OCI-LY1 (cell line): ENCODE measurements around the gene PM20D1.

ENCODE experiments used
- CTCF ChIP-seq: fragments of 200-600 bp; sonication (generic), shearing (Covaris generic); IDR thresholded peaks from 2 replicates; pipeline ENCODE4 v1.5.1; 2017; ENCODE audit warnings: mild to moderate bottlenecking, antibody characterized with exemption, low read length, moderate library complexity, mixed read lengths
- EZH2 ChIP-seq: fragments of 200-600 bp; sonication (generic), shearing (Covaris generic); IDR thresholded peaks from 2 replicates; pipeline ENCODE4 v1.8.0; 2017; ENCODE audit warnings: borderline replicate concordance, mixed run types, mild to moderate bottlenecking, antibody characterized with exemption, low read length, moderate library complexity, mixed read lengths

- TF ChIP-seq CTCF (no peak), EZH2 (no peak)
These were observed 48.8 kb downstream of the PM20D1 start for GRCh38 chr1:205800981-205801703.
